SK-N-SH treated with all-trans-retinoic acid at 6 μM for 48 hours (cell line): ENCODE results near the gene KRT16.

Experiments used
- ARNTL ChIP-seq: fragments of 450-650 bp; formaldehyde crosslinking; IDR thresholded peaks from 2 replicates; pipeline ENCODE4 v1.5.0; 2020; ENCODE audit warnings: low read depth, mild to moderate bottlenecking, moderate library complexity, borderline replicate concordance
- CSDC2 ChIP-seq: fragments of 250-450 bp; sonication (Bioruptor Pico); IDR thresholded peaks from 2 replicates; pipeline ENCODE4 v1.5.0; 2020; ENCODE audit warnings: mild to moderate bottlenecking, moderate library complexity
- ISL1 ChIP-seq: fragments of 250-450 bp; sonication (Bioruptor Pico); IDR thresholded peaks from 2 replicates; pipeline ENCODE4 v2.1.2; 2022; ENCODE audit warnings: mild to moderate bottlenecking, moderate library complexity
- OSR1 ChIP-seq: fragments of 250-450 bp; sonication (Bioruptor Pico); IDR thresholded peaks from 2 replicates; pipeline ENCODE4 v1.8.0; 2022; ENCODE audit warnings: moderate library complexity, mild to moderate bottlenecking, inconsistent platforms
- RARB ChIP-seq: fragments of 250-450 bp; sonication (Bioruptor Pico); IDR thresholded peaks from 2 replicates; pipeline ENCODE4 v1.8.0; 2021; ENCODE audit warnings: mild to moderate bottlenecking, moderate library complexity
- SNAI2 ChIP-seq: fragments of 250-450 bp; sonication (Bioruptor Pico); IDR thresholded peaks from 2 replicates; pipeline ENCODE4 v1.5.0; 2020; ENCODE audit warnings: mild to moderate bottlenecking, moderate library complexity
- ZFP30 ChIP-seq: fragments of 450-650 bp; formaldehyde crosslinking; IDR thresholded peaks from 2 replicates; pipeline ENCODE4 v1.5.0; 2022; ENCODE audit warnings: mild to moderate bottlenecking, moderate library complexity
- ZNF565 ChIP-seq: fragments of 450-650 bp; formaldehyde crosslinking; conservative IDR thresholded peaks from 2 replicates; pipeline ENCODE4 v1.5.0; 2020; ENCODE audit warnings: low read depth, mild to moderate bottlenecking, moderate library complexity
- ZNF70 ChIP-seq: fragments of 450-650 bp; formaldehyde crosslinking; IDR thresholded peaks from 2 replicates; pipeline ENCODE4 v1.5.0; 2020; ENCODE audit warnings: mild to moderate bottlenecking, moderate library complexity
- TF ChIP-seq, protein P1 (sequence below): fragments of 250-450 bp; sonication (Bioruptor Pico); IDR thresholded peaks from 2 replicates; pipeline ENCODE4 v1.5.1; 2020; ENCODE audit warnings: low read depth, mild to moderate bottlenecking, moderate library complexity

DNA sequence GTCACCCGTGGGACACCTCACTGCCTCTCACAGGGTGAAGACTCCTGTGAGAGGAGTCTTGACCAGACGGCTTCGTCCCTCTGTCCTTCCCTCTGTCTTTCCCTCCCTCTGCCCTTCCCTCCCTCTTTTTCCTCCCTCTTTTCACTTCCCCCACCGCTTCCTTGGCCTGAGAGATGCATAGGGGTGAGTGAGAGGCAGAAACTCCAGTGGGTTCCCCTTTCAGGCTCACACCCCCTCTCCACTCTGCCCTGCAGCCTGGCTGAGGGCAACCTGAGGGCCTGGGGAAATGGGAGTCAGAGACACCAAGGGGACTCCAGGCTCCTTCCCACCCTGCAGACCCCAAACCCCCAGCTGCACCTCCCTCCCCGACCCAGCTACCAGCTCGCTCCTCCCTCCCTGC is 26.4 kb upstream of the KRT16 start:
- no peak for TF ChIP-seq ZNF565
- TF ChIP-seq ZNF70 (CRISPR knock-in tag) = no peak
- TF ChIP-seq, protein P1, sequence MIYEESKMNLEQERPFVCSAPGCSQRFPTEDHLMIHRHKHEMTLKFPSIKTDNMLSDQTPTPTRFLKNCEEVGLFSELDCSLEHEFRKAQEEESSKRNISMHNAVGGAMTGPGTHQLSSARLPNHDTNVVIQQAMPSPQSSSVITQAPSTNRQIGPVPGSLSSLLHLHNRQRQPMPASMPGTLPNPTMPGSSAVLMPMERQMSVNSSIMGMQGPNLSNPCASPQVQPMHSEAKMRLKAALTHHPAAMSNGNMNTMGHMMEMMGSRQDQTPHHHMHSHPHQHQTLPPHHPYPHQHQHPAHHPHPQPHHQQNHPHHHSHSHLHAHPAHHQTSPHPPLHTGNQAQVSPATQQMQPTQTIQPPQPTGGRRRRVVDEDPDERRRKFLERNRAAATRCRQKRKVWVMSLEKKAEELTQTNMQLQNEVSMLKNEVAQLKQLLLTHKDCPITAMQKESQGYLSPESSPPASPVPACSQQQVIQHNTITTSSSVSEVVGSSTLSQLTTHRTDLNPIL = no peak
- TF ChIP-seq ISL1 (CRISPR knock-in tag) = no peak
- TF ChIP-seq CSDC2 (CRISPR knock-in tag) = no peak
- TF ChIP-seq ZFP30 (CRISPR knock-in tag) = no peak
- TF ChIP-seq OSR1 = no peak
- TF ChIP-seq ARNTL = no peak
- TF ChIP-seq RARB (CRISPR knock-in tag) = no peak
- TF ChIP-seq SNAI2 (CRISPR knock-in tag) = no peak
